KMS-11 (cell line): ENCODE data around the gene MEOX2.

Experiments used
- H2AFZ ChIP-seq: fragments of 200-600 bp; sonication (generic); 2 replicates; pipeline ENCODE4 v1.6.1; 2016; ENCODE audit warnings: antibody characterized with exemption, mixed run types, low read depth
- H3K27ac ChIP-seq: fragments of 200-600 bp; sonication (generic); 2 replicates; pipeline ENCODE4 v1.6.1; 2016; ENCODE audit warnings: mild to moderate bottlenecking, mixed run types
- H3K27me3 ChIP-seq: fragments of 200-600 bp; sonication (generic); 2 replicates; pipeline ENCODE4 v1.6.1; 2017; ENCODE audit warnings: mild to moderate bottlenecking, low read depth, mixed run types, moderate library complexity; ENCODE audit not compliant: insufficient read depth
- H3K36me3 ChIP-seq: fragments of 200-600 bp; sonication (generic); 2 replicates; pipeline ENCODE4 v1.6.1; 2017; ENCODE audit warnings: mild to moderate bottlenecking, mixed run types; ENCODE audit not compliant: insufficient read depth
- H3K4me1 ChIP-seq: fragments of 200-600 bp; sonication (generic); 2 replicates; pipeline ENCODE4 v1.6.1; 2016; ENCODE audit warnings: mild to moderate bottlenecking, low read depth, mixed run types; ENCODE audit not compliant: poor library complexity, severe bottlenecking
- H3K4me2 ChIP-seq: fragments of 200-600 bp; sonication (generic); 2 replicates; pipeline ENCODE4 v1.7.0; 2016; ENCODE audit warnings: mild to moderate bottlenecking, mixed run types
- H3K4me3 ChIP-seq: fragments of 200-600 bp; sonication (generic); IDR thresholded peaks from 2 replicates; pipeline ENCODE4 v1.6.1; 2017; ENCODE audit warnings: low read depth, low read length, mixed read lengths; ENCODE audit not compliant: insufficient read depth
- H3K79me2 ChIP-seq: fragments of 200-600 bp; sonication (generic); 2 replicates; pipeline ENCODE4 v1.6.1; 2016; ENCODE audit warnings: low read depth, mixed run types; ENCODE audit not compliant: insufficient read depth
- H3K9ac ChIP-seq: fragments of 200-600 bp; sonication (generic); 2 replicates; pipeline ENCODE4 v1.6.1; 2016; ENCODE audit warnings: mild to moderate bottlenecking, mixed run types
- H4K20me1 ChIP-seq: fragments of 200-600 bp; sonication (generic); 2 replicates; pipeline ENCODE4 v1.6.1; 2016; ENCODE audit warnings: mild to moderate bottlenecking, mixed run types; ENCODE audit not compliant: insufficient read depth
- CTCF ChIP-seq: fragments of 200-600 bp; sonication (generic); conservative IDR thresholded peaks from 2 replicates; pipeline ENCODE4 v1.6.1; 2017; ENCODE audit warnings: low read depth, mild to moderate bottlenecking, antibody characterized with exemption, low read length, moderate library complexity, mixed read lengths

The MEOX2 gene

DNA sequence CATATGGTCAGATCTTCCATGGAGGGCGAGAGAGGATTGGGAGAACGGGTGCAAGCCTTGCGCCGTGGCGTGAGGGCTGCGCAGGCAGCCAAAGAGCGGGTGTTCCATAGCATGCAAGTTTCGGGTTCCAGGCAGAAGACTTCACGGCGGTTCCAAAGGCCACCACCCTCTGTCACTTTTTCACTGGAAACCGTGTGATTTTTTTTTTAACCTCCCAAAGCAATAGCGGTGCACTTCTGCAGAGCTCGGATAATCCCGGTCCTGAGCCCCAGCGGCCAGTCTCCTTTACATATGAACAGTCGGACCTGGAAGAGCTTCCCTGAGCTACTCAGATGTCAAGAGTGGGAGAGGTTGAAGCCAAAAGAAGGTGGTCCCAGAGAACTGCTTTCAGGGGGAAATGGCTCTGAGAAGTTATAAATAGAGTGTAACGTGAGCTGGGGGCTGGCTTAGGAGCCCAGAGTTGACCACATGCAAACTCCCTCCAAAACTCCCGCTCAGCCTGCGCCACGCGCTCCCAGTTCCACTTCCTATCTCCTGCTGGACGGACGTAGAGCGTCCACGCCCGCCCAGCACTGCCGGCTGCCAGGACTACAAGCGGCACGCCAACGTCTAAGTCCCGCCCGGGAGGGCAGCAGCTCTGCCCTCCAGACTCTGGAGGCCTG, at the start of gene MEOX2:
Gene MEOX2, minus strand, starts transcription at position 389 of the 662 bp plus-strand sequence. Its CDS starts 281 bp downstream, at position 108.
- no peak within 1 kb of the TSS for H3K4me3 ChIP-seq
- H3K27ac ChIP-seq, result no peak within 1 kb of the TSS
- H4K20me1 ChIP-seq, result no peaks in the 10 kb centered on the region
- no peak within 1 kb of the TSS for H3K9ac ChIP-seq
- no peaks in the 10 kb centered on the region for H3K4me1 ChIP-seq
- H3K79me2 ChIP-seq, result no peaks in the 10 kb centered on the region
- no peak for TF ChIP-seq CTCF
- no peak within 1 kb of the TSS for H2AFZ ChIP-seq
- no peak within 1 kb of the TSS for H3K4me2 ChIP-seq
- H3K27me3 ChIP-seq, result no peaks in the 10 kb centered on the region
- no peaks in the 10 kb centered on the region for H3K36me3 ChIP-seq

DNA sequence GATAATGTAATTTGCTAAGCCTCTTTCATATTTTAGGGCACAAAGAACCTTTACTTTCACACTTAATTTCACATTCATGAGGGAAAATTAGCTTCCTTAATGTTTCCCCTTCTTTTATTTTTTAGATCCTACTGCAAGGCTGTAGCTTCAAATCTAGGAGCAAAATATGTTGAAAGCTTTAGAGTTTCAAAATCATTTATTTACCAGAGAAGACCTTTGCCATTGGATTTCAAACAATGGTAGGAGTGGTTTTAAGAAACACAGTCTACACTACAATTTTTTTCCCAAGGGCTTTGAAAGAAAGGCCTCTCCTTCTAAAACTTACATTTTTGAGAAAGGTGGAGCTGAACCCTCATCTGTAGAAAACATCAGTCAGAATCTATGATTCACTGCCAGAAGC, 43.3 kb upstream of the MEOX2 start:
- Histone ChIP-seq H2AFZ (no peak overlapping the region), H3K4me1 (no peaks in the 10 kb centered on the region), H3K4me3 (no peak overlapping the region), H4K20me1 (no peaks in the 10 kb centered on the region), H3K36me3 (no peaks in the 10 kb centered on the region), H3K9ac (no peak overlapping the region), H3K79me2 (no peaks in the 10 kb centered on the region), H3K4me2 (no peak overlapping the region), H3K27me3 (no peaks in the 10 kb centered on the region), H3K27ac (no peak overlapping the region)
- TF ChIP-seq CTCF, result no peak

DNA sequence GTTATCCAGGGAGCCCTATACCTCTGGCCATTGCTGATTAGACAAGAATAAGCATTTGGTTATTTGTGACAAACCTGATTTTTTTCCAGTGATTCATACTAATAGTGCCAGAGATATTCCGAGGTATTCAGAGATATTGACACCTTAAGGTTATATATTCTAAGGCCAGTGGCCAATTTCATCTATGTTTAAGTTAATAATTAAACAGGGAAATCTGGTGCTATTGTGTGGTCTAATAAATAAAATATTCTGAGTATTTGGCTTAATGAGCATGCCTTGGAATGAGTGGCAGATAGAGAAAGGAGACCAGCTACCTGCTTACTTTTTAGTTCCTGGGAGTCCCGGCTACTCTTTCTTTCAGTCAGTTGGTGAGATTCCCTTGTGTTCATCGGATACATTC, 38.6 kb upstream of the MEOX2 start:
- Histone ChIP-seq H3K36me3 (no peaks in the 10 kb centered on the region), H3K27me3 (no peaks in the 10 kb centered on the region), H3K4me3 (no peak overlapping the region), H2AFZ (no peak overlapping the region), H3K79me2 (no peaks in the 10 kb centered on the region), H3K4me1 (no peaks in the 10 kb centered on the region), H4K20me1 (no peaks in the 10 kb centered on the region), H3K9ac (no peak overlapping the region), H3K27ac (no peak overlapping the region), H3K4me2 (no peak overlapping the region)
- TF ChIP-seq CTCF, result no peak

DNA sequence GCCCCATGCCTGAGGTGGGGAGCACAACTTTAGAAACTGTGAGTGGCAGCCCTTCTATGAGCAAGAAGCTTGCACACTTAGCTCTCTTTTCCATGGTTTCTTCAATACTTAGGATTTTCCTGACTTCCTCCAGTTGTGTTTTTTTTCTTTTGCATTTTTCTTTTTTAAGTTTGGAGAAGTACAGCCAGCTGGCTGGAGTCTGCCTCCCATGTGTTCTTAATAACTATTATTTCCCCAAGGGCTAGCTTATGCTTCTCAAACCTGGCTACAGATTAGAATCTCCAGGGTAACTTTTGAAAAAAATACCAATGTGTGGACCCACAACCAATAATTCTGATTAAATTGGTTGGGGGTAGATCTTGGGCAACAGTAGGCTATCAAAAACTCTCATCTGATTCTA, 37.4 kb upstream of the MEOX2 start:
- Histone ChIP-seq H3K9ac (no peak overlapping the region), H3K4me3 (no peak overlapping the region), H3K27me3 (no peaks in the 10 kb centered on the region), H4K20me1 (no peaks in the 10 kb centered on the region), H3K4me1 (no peaks in the 10 kb centered on the region), H3K36me3 (no peaks in the 10 kb centered on the region), H3K79me2 (no peaks in the 10 kb centered on the region), H3K4me2 (no peak overlapping the region), H2AFZ (no peak overlapping the region), H3K27ac (no peak overlapping the region)
- no peak for TF ChIP-seq CTCF
